ENCODE measurements around the gene DCAF7.

Gene DCAF7, protein sequence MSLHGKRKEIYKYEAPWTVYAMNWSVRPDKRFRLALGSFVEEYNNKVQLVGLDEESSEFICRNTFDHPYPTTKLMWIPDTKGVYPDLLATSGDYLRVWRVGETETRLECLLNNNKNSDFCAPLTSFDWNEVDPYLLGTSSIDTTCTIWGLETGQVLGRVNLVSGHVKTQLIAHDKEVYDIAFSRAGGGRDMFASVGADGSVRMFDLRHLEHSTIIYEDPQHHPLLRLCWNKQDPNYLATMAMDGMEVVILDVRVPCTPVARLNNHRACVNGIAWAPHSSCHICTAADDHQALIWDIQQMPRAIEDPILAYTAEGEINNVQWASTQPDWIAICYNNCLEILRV

DNA sequence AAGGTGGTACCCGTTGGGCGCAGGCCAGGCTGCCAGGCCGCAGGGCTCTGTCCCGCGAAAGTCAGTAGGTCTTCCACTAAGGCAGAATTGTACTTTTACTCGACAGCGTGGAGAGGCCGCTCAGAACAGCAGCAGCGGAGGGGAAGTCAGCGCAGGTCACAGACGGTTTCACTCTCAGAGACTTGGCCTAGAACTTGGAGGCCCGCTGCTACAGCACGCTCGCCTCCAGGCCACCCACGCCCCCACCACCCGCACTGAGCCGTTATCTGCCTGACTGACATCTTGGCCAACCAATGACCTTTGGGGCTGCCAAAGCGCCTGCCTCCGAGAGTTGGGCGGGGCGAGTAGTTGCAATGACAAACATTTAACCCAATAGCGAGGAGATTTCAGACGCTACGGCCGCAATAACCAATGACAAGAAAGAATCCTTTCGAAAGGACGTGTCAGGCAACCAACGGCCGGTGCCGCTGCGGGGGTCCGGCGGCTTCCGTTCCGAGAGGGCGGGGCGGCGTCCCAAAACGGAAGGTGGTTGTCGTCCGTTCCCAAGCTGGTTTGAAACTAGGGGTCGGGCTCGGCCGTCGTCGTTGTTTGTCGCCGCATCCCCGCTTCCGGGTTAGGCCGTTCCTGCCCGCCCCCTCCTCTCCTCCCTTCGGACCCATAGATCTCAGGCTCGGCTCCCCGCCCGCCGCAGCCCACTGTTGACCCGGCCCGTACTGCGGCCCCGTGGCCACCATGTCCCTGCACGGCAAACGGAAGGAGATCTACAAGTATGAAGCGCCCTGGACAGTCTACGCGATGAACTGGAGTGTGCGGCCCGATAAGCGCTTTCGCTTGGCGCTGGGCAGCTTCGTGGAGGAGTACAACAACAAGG lies at the start of gene DCAF7:
Gene DCAF7 (plus strand): TSS at position 532 of the 871 bp plus-strand sequence. CDS start 201 bp downstream, at position 733.
- in situ Hi-C loops (cut with HindIII; ENCODE audit: low sequenced_read_pairs): no loop called here

DNA sequence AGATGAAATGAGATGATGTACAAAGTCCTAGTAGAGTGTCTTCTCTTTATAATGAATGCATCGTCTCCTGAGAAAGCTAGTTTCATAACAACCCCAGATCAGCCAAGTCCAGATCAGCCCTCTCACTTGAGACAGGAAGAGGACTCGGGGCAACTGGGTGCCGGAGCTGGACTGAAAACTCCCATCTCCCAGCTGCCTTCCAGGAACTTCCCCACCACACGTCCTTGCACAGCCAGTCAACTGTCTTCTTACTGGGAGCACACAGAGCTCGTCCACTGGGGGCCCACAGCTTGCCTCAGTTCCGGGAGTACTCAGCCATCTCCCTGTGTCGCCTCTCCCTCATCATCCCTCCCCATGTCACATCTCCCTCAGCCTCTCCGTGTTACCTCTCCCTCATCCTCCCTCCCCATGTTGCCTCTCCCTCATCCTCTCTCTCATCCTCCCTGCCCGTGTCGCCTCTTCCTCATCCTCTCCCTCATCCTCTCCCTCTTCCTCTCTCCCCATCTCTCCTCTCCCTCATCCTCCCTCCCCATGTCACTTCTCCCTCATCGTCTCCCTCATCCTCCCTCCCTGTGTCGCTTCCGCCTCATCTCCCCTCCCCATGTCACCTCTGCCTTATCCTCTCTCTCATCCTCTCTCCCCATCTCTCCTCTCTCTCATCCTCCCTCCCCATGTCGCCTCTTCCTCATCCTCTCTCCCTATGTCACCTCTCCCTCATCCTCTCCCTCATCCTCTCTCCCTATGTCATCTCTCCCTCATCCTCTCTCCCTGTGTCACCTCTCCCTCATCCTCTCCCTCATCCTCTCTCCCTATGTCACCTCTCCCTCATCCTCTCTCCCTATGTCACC lies 49.5 kb upstream of the DCAF7 start:
- in situ Hi-C loops (cut with HindIII; ENCODE audit: low sequenced_read_pairs): no loop called here

DNA sequence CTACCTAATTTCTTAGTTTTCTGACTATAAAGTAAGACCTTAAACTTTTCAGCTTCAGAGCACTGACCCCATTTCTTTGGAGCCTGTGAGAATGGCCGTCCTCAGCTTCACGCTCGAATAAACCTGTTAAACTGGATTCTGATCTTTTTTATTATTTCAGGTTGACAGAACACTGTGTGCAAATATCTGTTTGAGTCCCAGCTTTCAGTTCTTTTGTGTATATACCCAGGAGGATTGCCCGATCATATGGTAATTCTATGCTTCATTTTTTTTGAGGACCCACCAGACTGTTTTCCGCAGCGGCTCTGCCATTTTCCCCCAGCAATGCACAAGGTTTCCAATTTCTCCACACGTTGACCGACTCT lies 47.0 kb upstream of the DCAF7 start:
- in situ Hi-C loops (cut with HindIII; ENCODE audit: low sequenced_read_pairs): no loop called here

DNA sequence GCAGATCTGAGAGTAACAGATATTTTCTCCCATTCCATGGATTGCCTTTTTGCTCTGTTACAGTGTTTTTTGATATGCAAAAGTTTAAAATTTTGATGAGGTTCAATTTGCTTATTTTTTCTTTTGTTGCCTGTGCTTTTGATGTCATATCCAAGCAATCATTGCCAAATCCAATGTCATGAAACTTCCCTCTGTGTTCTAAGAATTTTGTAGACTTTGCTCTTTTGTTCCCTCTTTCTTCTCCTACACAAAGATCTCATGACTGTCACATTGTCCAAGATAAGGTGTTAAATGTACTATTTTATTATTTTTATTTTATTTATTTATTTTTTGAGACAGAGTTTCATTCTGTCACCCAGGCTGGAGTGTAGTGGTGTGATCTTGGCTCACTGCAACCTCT lies 46.0 kb upstream of the DCAF7 start:
- in situ Hi-C loops (cut with HindIII; ENCODE audit: low sequenced_read_pairs): no loop called here

DNA sequence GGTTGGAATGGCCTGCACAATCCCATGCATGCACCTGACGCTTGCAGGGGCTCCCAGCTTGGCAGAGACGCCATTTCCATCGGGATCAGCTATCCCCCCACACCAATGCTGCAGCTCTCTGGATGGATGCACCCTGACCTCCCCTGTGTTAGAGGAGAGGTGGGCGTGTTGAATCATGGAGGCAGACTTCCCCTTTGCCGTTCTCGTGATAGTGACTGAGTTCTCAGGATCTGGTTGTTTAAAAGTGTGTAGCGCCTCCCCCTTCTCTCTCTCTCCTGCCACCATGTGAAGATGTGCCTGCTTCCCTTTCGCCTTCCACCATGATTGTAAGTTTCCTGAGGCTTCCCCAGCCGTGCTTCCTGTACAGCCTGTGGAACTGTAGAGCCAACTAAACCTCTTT lies 44.9 kb upstream of the DCAF7 start:
- in situ Hi-C loops (cut with HindIII; ENCODE audit: low sequenced_read_pairs): no loop called here

DNA sequence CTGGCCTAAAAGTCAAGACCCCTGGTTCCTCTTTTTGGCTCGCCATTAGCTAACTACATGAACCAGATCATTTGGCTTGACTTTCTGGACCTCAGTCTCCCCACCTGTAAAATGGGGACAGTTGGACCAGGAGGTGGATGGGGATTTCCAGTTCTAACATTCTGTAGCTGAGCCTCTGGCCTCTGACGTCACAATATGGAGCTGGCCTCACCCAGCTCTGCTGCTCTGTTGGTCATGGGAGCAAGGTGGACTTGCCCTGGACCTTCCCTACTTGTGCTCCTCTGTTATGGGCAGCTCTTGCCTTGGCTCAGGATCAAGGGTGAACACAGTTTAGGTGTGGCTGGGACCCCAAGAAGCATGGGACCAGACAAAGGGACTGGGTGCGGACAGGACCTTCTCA lies 43.6 kb upstream of the DCAF7 start:
- in situ Hi-C loops (cut with HindIII; ENCODE audit: low sequenced_read_pairs): no loop called here

DNA sequence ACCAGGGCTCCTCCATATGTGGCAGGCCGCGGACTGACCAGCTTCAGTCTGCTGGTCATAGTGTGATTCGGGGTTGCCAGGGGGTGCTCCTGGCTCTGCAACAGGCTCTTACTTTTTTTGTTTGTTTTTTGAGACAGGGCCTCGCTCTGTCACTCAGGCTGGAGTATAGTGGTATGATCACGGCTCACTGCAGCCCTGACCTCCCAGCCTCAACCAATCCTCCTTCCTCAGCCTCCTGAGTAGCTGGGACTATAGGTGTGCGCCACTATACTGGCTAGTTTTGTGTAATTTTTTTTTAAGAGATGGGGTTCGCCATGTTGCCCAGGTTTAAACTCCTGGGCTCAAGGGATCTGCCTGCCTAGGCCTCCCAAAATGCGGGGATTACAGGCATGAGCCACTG lies 38.9 kb upstream of the DCAF7 start:
- in situ Hi-C loops (cut with HindIII; ENCODE audit: low sequenced_read_pairs): no loop called here

DNA sequence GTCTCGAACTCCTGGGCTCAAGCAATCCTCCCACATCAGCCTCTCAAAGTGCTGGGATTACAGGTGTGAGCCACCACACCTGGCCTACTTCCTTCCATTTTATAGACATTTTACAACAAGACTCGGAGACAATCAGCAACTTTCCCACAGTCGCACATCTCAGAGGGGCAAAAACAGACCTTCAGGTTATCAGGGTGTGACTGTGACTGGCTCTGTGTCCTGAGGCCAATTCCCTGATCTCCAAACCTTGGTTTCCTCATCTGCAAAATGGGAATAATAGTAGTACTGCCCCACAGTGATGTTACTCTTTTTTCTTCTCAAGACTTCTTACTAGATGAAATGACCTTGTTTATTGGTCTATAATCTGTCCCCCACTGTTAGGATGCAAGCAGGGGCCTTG lies 37.9 kb upstream of the DCAF7 start:
- in situ Hi-C loops (cut with HindIII; ENCODE audit: low sequenced_read_pairs): no loop called here

DNA sequence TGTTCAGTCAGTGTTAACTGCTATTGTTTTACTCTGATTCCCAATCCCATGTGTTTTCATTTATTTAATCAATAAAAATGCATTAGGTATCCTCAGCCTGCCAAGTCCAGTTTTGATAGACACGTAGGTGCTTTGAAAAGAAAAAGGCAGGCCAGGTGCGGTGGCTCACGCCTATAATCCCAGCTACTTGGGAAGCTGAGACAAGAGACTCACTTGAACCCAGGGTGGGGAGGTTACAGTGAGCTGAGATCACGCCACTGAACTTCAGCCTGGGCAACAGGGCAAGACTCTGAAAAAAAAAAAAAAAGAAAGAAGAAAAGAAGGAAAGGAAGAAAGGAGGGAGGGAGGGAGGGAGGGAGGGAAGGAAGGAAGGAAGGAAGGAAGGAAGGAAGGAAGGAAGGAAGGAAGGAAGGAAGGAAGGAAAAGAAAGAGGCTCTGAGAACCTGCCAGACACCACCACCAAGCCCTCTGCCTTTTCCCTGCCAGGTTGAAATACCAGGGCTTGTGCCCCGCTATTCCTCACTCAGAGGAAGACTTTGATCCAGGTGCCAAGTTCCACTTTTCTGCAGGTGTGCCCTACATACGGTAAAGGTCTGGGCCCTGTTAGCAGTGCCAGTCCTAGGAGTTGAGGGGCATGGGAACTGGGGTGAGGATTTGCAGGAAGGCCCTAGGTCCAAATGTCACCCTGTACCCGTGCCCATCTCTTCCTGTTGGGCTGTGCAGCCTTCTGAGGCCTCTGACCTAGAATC lies 37.2 kb upstream of the DCAF7 start:
- in situ Hi-C loops (cut with HindIII; ENCODE audit: low sequenced_read_pairs): no loop called here

DNA sequence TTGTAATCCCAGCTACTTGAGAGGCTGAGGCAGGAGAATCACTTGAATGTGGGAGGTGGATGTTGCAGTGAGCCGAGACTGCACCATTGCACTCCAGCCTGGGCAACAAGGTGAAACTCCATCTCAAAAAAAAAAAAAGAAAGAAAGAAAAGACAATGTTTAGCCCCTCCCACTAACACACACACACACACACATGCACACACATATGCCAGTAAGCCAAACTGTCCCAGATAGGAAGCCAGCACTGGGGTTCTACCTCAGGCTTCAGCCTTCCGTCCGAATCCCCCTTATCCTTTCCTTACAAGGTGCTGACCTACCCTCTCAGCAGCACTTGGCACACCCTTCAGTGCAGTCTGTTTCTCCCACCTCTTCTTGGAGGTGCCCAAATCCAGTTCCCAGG lies 35.8 kb upstream of the DCAF7 start:
- in situ Hi-C loops (cut with HindIII; ENCODE audit: low sequenced_read_pairs): no loop called here

DNA sequence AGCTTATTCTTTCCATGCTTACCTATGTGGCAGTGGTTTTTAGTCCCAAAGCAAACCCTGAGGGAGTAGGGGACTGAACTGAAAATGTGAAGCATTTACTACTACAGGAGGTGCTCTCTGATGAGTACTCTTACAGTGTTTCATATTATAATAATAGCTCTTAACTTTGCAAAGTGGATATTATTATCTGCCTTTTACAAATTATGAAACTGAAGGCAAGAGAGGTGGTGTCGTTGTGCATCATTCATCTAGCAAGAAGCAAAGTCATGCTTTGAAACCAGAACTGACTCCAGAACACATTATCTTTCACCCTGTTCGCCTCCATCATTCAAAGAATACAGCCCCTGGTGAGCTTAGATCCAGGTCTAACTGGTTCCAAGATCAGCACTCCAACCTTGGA lies 35.3 kb upstream of the DCAF7 start:
- in situ Hi-C loops (cut with HindIII; ENCODE audit: low sequenced_read_pairs): no loop called here

DNA sequence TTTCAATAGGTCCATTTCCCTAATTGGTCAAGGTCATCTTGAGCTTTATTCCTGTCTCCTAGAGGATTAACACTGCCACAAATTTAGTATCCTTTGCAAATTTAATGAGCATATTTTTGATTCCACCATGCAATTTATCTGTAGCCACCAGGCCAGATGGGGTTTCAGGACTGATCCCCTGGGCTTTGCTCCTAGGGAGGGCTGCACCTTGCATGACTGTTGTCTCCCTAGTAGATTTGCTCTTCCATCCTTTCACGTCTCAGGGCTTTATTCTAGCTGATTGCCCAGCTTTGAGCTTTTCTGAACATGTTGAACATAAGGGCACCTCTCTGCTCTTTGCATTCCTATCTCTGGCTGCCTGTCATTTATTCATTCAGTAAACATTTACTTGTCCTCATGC lies 34.9 kb upstream of the DCAF7 start:
- in situ Hi-C loops (cut with HindIII; ENCODE audit: low sequenced_read_pairs): no loop called here

DNA sequence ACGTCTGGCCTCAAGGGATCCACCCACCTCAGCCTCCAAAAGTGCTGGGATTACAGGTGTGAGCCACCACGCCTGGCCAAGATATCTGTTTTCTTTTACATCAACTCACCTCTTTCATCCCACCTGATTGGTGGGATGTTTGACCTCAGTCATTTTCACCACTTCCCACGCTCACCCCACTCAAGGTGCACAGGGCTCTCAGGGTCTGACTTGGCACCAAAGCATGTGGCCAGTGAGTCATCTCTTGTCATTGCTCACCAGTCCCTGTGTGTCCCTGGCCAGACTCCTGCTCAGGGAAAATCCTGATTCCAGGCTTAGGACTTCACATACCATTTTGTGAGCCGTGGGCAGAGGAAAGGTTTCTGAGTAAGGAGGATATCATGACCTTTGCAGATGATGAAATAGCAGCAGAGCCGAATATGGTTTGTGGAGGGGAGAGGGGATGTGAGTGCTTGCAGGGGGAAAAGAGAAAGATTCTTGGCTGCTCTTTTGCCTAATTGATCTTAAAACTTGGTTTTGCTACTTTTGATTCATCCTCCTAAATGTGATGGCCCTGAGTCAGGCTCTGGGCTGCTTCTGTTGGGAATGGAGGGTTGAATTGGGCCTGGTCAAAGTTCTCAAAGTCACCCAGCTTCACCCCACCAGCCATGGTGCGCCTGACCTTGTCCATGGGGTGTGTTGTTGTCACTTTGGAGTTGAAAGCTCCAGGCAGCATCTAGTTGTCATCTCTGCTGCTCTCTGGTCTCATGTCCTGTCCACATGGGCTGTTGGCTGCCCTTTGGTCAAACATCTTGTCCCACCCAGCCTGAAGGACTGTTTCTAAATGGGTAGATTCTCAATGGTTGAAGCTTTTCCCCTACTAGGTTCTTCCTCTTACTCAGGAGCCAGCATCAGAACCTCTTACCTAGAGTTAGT lies 33.1 kb upstream of the DCAF7 start:
- in situ Hi-C loops (cut with HindIII; ENCODE audit: low sequenced_read_pairs): no loop called here

DNA sequence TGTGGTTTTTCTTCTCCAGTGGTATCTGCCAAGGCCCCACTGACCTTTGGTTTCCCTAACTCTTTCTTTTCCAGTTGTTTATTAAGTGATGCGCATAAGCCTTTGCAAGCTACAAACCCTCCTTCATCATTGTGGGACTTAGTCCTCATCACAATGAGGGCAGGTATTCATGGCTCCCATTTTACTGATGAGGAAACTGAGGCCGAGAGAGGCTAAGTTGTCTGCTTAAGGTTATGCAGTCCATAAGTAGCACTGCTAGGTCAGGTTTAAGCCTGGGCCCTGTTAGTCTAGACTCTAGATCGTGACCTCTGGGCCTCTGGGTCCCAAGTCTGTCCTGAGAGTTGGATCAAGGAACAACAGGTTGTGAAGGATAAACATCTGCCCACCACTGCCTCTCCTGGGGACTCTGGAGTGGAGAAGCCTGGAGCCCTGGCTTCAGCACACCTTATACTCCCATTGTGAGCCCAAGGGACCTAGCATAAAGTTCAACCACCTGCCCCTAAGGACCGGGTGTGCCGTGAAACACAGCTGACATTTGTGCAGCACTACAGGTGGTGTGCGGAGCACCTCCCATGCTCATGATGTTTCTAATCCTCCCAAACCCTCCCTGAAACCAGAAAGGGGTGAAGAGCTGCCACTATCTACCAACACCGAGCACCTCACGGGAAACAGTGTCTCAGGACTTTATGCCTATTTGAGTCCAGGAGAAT lies 32.3 kb upstream of the DCAF7 start:
- in situ Hi-C loops (cut with HindIII; ENCODE audit: low sequenced_read_pairs): no loop called here

DNA sequence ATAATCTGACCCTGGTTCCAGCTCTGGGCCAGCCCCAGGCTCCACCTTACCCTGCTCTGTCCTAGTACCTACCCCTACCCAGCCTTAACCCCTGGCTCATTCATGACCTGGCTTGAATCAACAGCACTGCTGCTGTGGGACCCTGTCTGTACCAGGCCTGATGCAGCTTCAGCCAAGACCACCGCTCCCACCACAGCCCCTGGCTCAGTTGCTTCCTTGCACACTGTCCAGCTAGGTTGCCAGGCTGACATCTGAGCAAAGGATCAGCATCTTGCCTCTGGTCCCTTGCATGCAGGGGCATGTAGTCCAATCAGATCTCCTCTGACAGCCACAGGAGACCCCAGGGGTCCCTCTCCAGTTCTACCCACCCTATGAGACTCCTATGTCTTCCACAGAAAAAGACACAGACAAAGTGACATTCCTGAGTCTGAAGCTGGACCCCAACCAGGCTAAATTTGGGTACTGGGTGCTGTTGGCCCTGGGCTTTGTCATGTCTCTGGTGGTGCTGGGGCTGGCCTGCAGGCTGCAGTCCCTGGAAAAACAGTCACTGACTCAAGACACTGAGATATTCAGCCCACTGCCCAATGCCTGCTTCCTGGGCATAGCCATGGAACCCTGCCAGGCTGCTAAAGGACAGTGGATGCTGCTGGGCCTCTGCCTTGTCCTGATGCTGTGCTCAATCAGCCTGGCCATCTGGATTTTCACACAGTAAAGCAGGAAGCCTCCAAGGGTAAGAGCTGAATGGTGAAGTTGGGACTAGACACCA lies 31.0 kb upstream of the DCAF7 start:
- in situ Hi-C loops (cut with HindIII; ENCODE audit: low sequenced_read_pairs): no loop called here

DNA sequence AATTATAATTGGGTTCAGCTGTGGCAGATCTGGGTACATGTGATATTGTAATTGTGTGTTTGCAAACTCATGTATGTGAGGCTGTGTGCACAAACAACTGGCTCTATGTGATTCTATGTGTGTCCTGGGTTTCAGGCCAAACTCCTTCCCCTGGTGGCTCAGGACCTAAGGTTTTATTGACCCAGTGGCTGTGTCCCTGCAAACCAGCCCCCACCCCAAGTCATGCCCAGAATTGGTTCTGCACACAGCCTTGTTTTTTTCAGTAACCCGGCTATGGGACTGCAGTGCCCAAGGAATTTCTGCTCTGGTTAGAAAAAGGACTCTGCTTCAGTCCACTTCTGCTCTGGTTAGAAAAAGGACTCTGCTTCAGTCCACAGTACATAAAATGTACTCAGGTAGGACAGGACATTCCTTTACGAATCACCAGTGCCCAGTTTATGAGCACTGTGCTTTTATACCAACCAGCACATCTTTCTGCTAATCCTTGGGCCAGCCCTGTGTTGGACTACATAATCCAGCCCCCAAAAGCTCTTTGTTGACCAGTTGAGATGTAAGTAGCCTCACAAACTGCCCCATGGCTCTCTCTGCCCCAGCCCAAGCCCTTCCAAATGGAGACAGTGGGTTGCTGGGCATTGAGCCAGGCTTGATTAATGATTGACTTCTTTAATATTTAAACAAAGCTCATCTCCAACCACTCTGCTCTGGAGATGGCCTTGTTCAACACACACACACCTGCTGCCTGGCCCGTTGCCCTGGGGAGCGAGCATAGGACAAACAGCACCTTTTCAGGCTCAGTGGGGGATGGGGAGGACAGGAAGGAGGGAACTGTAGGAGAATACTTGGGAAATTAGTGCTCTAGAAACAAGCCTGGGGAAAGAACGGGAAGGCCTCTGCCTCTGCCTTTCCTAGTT lies 30.1 kb upstream of the DCAF7 start:
- in situ Hi-C loops (cut with HindIII; ENCODE audit: low sequenced_read_pairs): no loop called here

DNA sequence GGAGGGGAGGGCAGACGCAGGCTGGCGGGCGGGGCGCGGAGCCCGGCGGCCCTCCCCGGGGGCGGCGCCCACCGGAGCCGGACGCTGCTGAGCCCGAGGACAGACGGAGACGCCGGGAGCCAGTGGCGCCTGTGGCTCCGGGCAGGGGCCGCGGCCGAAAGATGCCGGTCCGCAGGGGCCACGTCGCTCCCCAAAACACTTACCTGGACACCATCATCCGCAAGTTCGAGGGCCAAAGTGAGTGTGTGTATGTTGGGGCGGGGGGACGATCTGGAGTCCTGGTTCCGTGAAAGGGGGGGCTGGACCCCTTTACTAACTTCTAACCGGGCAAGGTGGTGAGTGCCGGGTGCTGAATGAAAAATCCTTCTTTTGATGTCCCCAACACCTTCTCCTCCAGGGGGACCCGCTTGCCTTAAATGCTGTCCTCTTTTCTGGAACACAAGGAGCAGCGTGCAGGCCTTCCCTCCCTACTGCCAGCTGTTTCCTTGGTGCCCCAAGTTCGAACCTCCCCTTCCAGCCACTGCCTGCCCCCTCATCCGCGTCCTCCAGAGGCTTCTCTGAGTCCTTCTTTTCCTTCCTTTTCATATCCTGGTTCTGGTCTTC lies 26.9 kb upstream of the DCAF7 start, which contains the start of gene KCNH6:
Gene KCNH6 (plus strand): TSS at position 106 of the 603 bp plus-strand sequence. CDS start 56 bp downstream, at position 162.
- in situ Hi-C loops (cut with HindIII; ENCODE audit: low sequenced_read_pairs): no loop called here

Data from endothelial cell of hepatic sinusoid (primary cell).